AG09309 (cell line): ENCODE data around the gene ZSCAN26.
"Not testable (repeated sequence)": the region's sequence is repeated elsewhere in the genome, so short reads cannot be mapped to it uniquely, and the experiment has no call there.

ENCODE experiments used
- DNase-seq: peaks from one replicate; pipeline ENCODE4 v3.0.0-alpha.2; 2010; ENCODE audit warnings: low read depth
- H3K4me3 ChIP-seq: 2 replicates; pipeline ENCODE4 v1.5.1; 2011; ENCODE audit warnings: mild to moderate bottlenecking, low read depth, low read length, moderate library complexity; ENCODE audit not compliant: control insufficient read depth
- CTCF ChIP-seq: IDR thresholded peaks from 2 replicates; pipeline ENCODE4 v1.5.1; 2011; ENCODE audit warnings: mild to moderate bottlenecking, low read depth, low read length, inconsistent platforms; ENCODE audit not compliant: insufficient read depth, control insufficient read depth; ENCODE audit errors: missing control alignments

ZSCAN26 gene

GRCh38 chr6:28282926-28283325 lies 16.0 kb downstream of the ZSCAN26 start:
- no peak for TF ChIP-seq CTCF
- no peak overlapping the region for H3K4me3 ChIP-seq
- no peak for DNase-seq

GRCh38 chr6:28291573-28291972 lies 24.6 kb downstream of the ZSCAN26 start:
- no peak for TF ChIP-seq CTCF
- DNase-seq = no peak
- no peak overlapping the region for H3K4me3 ChIP-seq

GRCh38 chr6:28295326-28295725 lies 28.4 kb downstream of the ZSCAN26 start:
- no peak for DNase-seq
- TF ChIP-seq CTCF = no peak
- no peak overlapping the region for H3K4me3 ChIP-seq

GRCh38 chr6:28296520-28297060 lies 29.6 kb downstream of the ZSCAN26 start:
- no peak for DNase-seq

GRCh38 chr6:28303570-28303969 lies 36.6 kb downstream of the ZSCAN26 start:
- no peak for TF ChIP-seq CTCF
- H3K4me3 ChIP-seq = no peak overlapping the region
- DNase-seq = no peak

More at GRCh38 chr6:28296520-28297060, 29.6 kb downstream of the ZSCAN26 start:
- H3K4me3 ChIP-seq = no peak overlapping the region
- TF ChIP-seq CTCF = no peak

GRCh38 chr6:28306363-28306762 lies 39.4 kb downstream of the ZSCAN26 start:
- H3K4me3 ChIP-seq, DNase-seq: not testable (repeated sequence)

GRCh38 chr6:28311139-28311823 lies 44.3 kb downstream of the ZSCAN26 start:
- no peak overlapping the region for H3K4me3 ChIP-seq
- no peak for TF ChIP-seq CTCF
- DNase-seq = no peak
